ENCODE measurements around the gene ANKRD62.

The ANKRD62 gene

GRCh38 chr18:12056884-12057402, 36.7 kb upstream of the ANKRD62 start:
- H3K9me3 ChIP-seq (ENCODE audit: low read length): no peaks in the 10 kb centered on the region
- no peaks in the 10 kb centered on the region for H3K27me3 ChIP-seq (ENCODE audit: control insufficient read depth in 1 of 2, insufficient read depth in 2 of 2, low read length in 2 of 2)
- H3K4me3 ChIP-seq (ENCODE audit: low read depth in 1 of 2, low read length in 2 of 2): no peak overlapping the region
- no peaks in the 10 kb centered on the region for H3K36me3 ChIP-seq (ENCODE audit: insufficient read depth, low read length)
- no peak overlapping the region for H3K27ac ChIP-seq (ENCODE audit: low read depth, low read length)
- no peaks in the 10 kb centered on the region for H3K4me1 ChIP-seq (ENCODE audit: insufficient read depth, low read length)
- no peak overlapping the region for H3K9ac ChIP-seq (ENCODE audit: low read length)

GRCh38 chr18:12057419-12058039, 36.1 kb upstream of the ANKRD62 start:
- H3K9me3 ChIP-seq (ENCODE audit: low read length): no peaks in the 10 kb centered on the region
- H3K4me3 ChIP-seq (ENCODE audit: low read depth in 1 of 2, low read length in 2 of 2): no peak overlapping the region
- H3K27me3 ChIP-seq (ENCODE audit: control insufficient read depth in 1 of 2, insufficient read depth in 2 of 2, low read length in 2 of 2): no peaks in the 10 kb centered on the region
- H3K4me1 ChIP-seq (ENCODE audit: insufficient read depth, low read length): no peaks in the 10 kb centered on the region
- H3K36me3 ChIP-seq (ENCODE audit: insufficient read depth, low read length): no peaks in the 10 kb centered on the region
- H3K9ac ChIP-seq (ENCODE audit: low read length): no peak overlapping the region
- H3K27ac ChIP-seq (ENCODE audit: low read depth, low read length): no peak overlapping the region

GRCh38 chr18:12059334-12060181, 34.1 kb upstream of the ANKRD62 start:
- Histone ChIP-seq H3K36me3 (ENCODE audit: insufficient read depth, low read length) (no peaks in the 10 kb centered on the region), H3K27ac (ENCODE audit: low read depth, low read length) (no peak overlapping the region), H3K9ac (ENCODE audit: low read length) (no peak overlapping the region), H3K4me1 (ENCODE audit: insufficient read depth, low read length) (no peaks in the 10 kb centered on the region), H3K4me3 (ENCODE audit: low read depth in 1 of 2, low read length in 2 of 2) (no peak overlapping the region), H3K27me3 (ENCODE audit: control insufficient read depth in 1 of 2, insufficient read depth in 2 of 2, low read length in 2 of 2) (no peaks in the 10 kb centered on the region), H3K9me3 (ENCODE audit: low read length) (no peaks in the 10 kb centered on the region)

- no peaks in the 10 kb centered on the region for H3K9me3 ChIP-seq (ENCODE audit: low read length)
- no peak overlapping the region for H3K4me3 ChIP-seq (ENCODE audit: low read depth in 1 of 2, low read length in 2 of 2)
- H3K9ac ChIP-seq (ENCODE audit: low read length): no peak overlapping the region
- no peaks in the 10 kb centered on the region for H3K27me3 ChIP-seq (ENCODE audit: control insufficient read depth in 1 of 2, insufficient read depth in 2 of 2, low read length in 2 of 2)
- no peaks in the 10 kb centered on the region for H3K4me1 ChIP-seq (ENCODE audit: insufficient read depth, low read length)
- H3K36me3 ChIP-seq (ENCODE audit: insufficient read depth, low read length): no peaks in the 10 kb centered on the region
- no peak overlapping the region for H3K27ac ChIP-seq (ENCODE audit: low read depth, low read length)
These were observed 33.3 kb upstream of the ANKRD62 start for GRCh38 chr18:12060182-12060870.

- H3K9ac ChIP-seq (ENCODE audit: low read length): no peak overlapping the region
- no peaks in the 10 kb centered on the region for H3K9me3 ChIP-seq (ENCODE audit: low read length)
- H3K36me3 ChIP-seq (ENCODE audit: insufficient read depth, low read length): no peaks in the 10 kb centered on the region
- H3K4me3 ChIP-seq (ENCODE audit: low read depth in 1 of 2, low read length in 2 of 2): no peak overlapping the region
- H3K27ac ChIP-seq (ENCODE audit: low read depth, low read length): no peak overlapping the region
- H3K27me3 ChIP-seq (ENCODE audit: control insufficient read depth in 1 of 2, insufficient read depth in 2 of 2, low read length in 2 of 2): no peaks in the 10 kb centered on the region
- no peaks in the 10 kb centered on the region for H3K4me1 ChIP-seq (ENCODE audit: insufficient read depth, low read length)
These were observed 32.0 kb upstream of the ANKRD62 start for GRCh38 chr18:12061685-12062084.

- Histone ChIP-seq H3K27ac (ENCODE audit: low read depth, low read length) (no peak overlapping the region), H3K4me1 (ENCODE audit: insufficient read depth, low read length) (no peaks in the 10 kb centered on the region), H3K9me3 (ENCODE audit: low read length) (no peaks in the 10 kb centered on the region), H3K4me3 (ENCODE audit: low read depth in 1 of 2, low read length in 2 of 2) (no peak overlapping the region), H3K27me3 (ENCODE audit: control insufficient read depth in 1 of 2, insufficient read depth in 2 of 2, low read length in 2 of 2) (no peaks in the 10 kb centered on the region), H3K36me3 (ENCODE audit: insufficient read depth, low read length) (no peaks in the 10 kb centered on the region), H3K9ac (ENCODE audit: low read length) (no peak overlapping the region)
These were observed 30.7 kb upstream of the ANKRD62 start for GRCh38 chr18:12062974-12063373.

- no peak overlapping the region for H3K9ac ChIP-seq (ENCODE audit: low read length)
- H3K4me1 ChIP-seq (ENCODE audit: insufficient read depth, low read length): no peaks in the 10 kb centered on the region
- H3K9me3 ChIP-seq (ENCODE audit: low read length): no peaks in the 10 kb centered on the region
- H3K27me3 ChIP-seq (ENCODE audit: control insufficient read depth in 1 of 2, insufficient read depth in 2 of 2, low read length in 2 of 2): no peaks in the 10 kb centered on the region
- no peak overlapping the region for H3K27ac ChIP-seq (ENCODE audit: low read depth, low read length)
- H3K4me3 ChIP-seq (ENCODE audit: low read depth in 1 of 2, low read length in 2 of 2): no peak overlapping the region
- H3K36me3 ChIP-seq (ENCODE audit: insufficient read depth, low read length): no peaks in the 10 kb centered on the region
These were observed 29.4 kb upstream of the ANKRD62 start for GRCh38 chr18:12064086-12064763.

- H3K36me3 ChIP-seq (ENCODE audit: insufficient read depth, low read length): no peaks in the 10 kb centered on the region
- no peaks in the 10 kb centered on the region for H3K9me3 ChIP-seq (ENCODE audit: low read length)
- H3K4me1 ChIP-seq (ENCODE audit: insufficient read depth, low read length): no peaks in the 10 kb centered on the region
- no peak overlapping the region for H3K9ac ChIP-seq (ENCODE audit: low read length)
- no peak overlapping the region for H3K4me3 ChIP-seq (ENCODE audit: low read depth in 1 of 2, low read length in 2 of 2)
- no peak overlapping the region for H3K27ac ChIP-seq (ENCODE audit: low read depth, low read length)
- H3K27me3 ChIP-seq (ENCODE audit: control insufficient read depth in 1 of 2, insufficient read depth in 2 of 2, low read length in 2 of 2): no peaks in the 10 kb centered on the region
These were observed 28.2 kb upstream of the ANKRD62 start for GRCh38 chr18:12065397-12065796.

- Histone ChIP-seq H3K27ac (ENCODE audit: low read depth, low read length) (no peak overlapping the region), H3K27me3 (ENCODE audit: control insufficient read depth in 1 of 2, insufficient read depth in 2 of 2, low read length in 2 of 2) (no peaks in the 10 kb centered on the region), H3K4me3 (ENCODE audit: low read depth in 1 of 2, low read length in 2 of 2) (no peak overlapping the region), H3K36me3 (ENCODE audit: insufficient read depth, low read length) (no peaks in the 10 kb centered on the region), H3K9me3 (ENCODE audit: low read length) (no peaks in the 10 kb centered on the region), H3K4me1 (ENCODE audit: insufficient read depth, low read length) (no peaks in the 10 kb centered on the region), H3K9ac (ENCODE audit: low read length) (no peak overlapping the region)
These were observed 26.6 kb upstream of the ANKRD62 start for GRCh38 chr18:12066910-12067511.

GRCh38 chr18:12067671-12068070, 26.0 kb upstream of the ANKRD62 start:
- no peaks in the 10 kb centered on the region for H3K9me3 ChIP-seq (ENCODE audit: low read length)
- H3K27ac ChIP-seq (ENCODE audit: low read depth, low read length): no peak overlapping the region
- H3K4me1 ChIP-seq (ENCODE audit: insufficient read depth, low read length): no peaks in the 10 kb centered on the region
- H3K36me3 ChIP-seq (ENCODE audit: insufficient read depth, low read length): no peaks in the 10 kb centered on the region
- no peaks in the 10 kb centered on the region for H3K27me3 ChIP-seq (ENCODE audit: control insufficient read depth in 1 of 2, insufficient read depth in 2 of 2, low read length in 2 of 2)
- no peak overlapping the region for H3K9ac ChIP-seq (ENCODE audit: low read length)
- no peak overlapping the region for H3K4me3 ChIP-seq (ENCODE audit: low read depth in 1 of 2, low read length in 2 of 2)

Data from muscle layer of colon (tissue), 2 donors.